Activated naive CD8-positive, alpha-beta T cell (primary cell): ENCODE data around the gene ZNF521.

ENCODE experiments used
- H3K27ac Mint-ChIP-seq: one replicate; pipeline ENCODE4 v1.8.0; 2021; ENCODE audit warnings: mixed read lengths
- H3K27me3 Mint-ChIP-seq: one replicate; pipeline ENCODE4 v1.8.0; 2021; ENCODE audit warnings: mixed read lengths
- H3K36me3 Mint-ChIP-seq: one replicate; pipeline ENCODE4 v1.8.0; 2021; ENCODE audit warnings: mixed read lengths
- H3K4me1 Mint-ChIP-seq: one replicate; pipeline ENCODE4 v1.8.0; 2021; ENCODE audit warnings: low read depth, mixed read lengths
- H3K4me3 Mint-ChIP-seq: one replicate; pipeline ENCODE4 v1.8.0; 2021; ENCODE audit warnings: mild to moderate bottlenecking, mixed read lengths
- H3K9me3 Mint-ChIP-seq: one replicate; pipeline ENCODE4 v1.8.0; 2021; ENCODE audit warnings: low read depth, mixed read lengths

ZNF521 gene

DNA sequence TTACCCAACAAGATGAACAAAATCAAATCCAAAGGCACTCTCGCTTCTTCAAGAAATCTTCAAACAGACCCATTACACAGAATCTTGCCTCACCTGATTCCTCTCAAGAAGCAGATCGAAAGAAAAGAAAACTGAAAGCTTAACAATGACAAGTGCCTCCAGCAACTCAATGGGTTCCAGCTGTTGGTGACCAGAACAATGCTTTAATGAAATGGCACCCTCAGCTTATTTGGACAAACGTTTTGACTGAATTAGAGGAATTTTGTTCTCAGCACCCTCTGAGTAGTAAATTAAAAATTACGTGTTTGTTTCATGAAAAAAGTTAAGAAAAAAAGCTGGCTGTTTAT is 211.0 kb downstream of the ZNF521 start:
- Mint-ChIP-seq H3K27me3 (no peaks in the 10 kb centered on the region), H3K9me3 (no peaks in the 10 kb centered on the region), H3K4me1 (no peaks in the 10 kb centered on the region), H3K36me3 (no peaks in the 10 kb centered on the region), H3K27ac (no peak overlapping the region), H3K4me3 (no peak overlapping the region)

GRCh38 chr18:25140124-25140961 is 211.6 kb downstream of the ZNF521 start:
- Mint-ChIP-seq H3K4me1 (no peaks in the 10 kb centered on the region), H3K36me3 (no peaks in the 10 kb centered on the region), H3K4me3 (no peak overlapping the region), H3K27ac (no peak overlapping the region), H3K27me3 (no peaks in the 10 kb centered on the region), H3K9me3 (no peaks in the 10 kb centered on the region)

DNA sequence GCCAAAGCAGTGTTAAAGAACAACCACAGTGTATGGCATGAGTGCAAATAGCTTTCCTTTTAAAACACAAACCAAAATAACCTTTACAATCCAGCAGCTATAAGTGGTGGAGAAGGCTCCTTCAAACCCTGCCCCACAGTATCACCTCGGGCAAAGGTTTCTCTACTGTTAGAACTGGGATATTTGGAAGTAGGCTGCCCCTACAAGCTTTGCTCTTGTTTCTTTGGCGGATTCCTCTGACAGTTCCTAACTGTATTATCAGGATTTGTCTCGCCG is 214.8 kb downstream of the ZNF521 start:
- H3K27ac Mint-ChIP-seq = no peak overlapping the region
- no peaks in the 10 kb centered on the region for H3K9me3 Mint-ChIP-seq
- H3K36me3 Mint-ChIP-seq = no peaks in the 10 kb centered on the region
- H3K4me1 Mint-ChIP-seq = no peaks in the 10 kb centered on the region
- H3K4me3 Mint-ChIP-seq = no peak overlapping the region
- H3K27me3 Mint-ChIP-seq = no peaks in the 10 kb centered on the region

DNA sequence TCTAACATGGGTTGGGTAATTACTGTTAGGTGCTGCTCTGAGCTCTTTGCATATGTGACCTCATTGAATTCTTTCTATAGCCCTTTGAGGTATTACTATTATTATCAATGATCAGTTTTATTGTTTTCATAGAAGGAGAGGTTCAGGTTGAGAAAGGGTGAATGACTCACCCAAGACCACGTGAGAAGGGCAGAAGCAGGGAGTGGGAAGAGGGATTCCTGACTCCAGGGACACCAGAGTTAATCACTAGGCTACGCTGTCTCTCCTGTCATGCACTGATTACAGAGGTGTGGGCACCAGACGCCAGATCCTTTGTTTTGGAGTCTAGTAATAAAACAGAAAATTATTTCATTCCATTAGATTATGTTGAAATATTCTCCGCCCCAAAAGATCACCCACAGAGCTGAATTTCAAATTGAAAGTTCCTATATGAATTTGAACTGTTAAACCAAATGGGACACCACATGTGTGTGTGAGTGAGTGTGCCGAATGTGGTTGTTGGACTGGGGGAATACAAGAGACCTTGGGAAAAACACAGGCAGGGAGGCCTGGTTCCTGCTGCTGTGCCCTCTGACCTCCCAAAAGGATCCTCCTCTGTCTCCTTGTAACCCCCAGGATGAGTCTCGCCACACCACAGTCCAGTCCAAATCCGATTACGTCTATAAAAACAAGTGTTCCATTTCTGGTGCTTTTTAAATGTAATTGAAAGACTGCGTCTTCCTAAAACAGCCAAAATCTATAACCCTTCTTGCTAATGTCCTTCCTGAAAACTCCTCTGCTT is 215.4 kb downstream of the ZNF521 start:
- Mint-ChIP-seq H3K27ac (no peak overlapping the region), H3K4me1 (no peaks in the 10 kb centered on the region), H3K9me3 (no peaks in the 10 kb centered on the region), H3K27me3 (no peaks in the 10 kb centered on the region), H3K4me3 (no peak overlapping the region), H3K36me3 (no peaks in the 10 kb centered on the region)

DNA sequence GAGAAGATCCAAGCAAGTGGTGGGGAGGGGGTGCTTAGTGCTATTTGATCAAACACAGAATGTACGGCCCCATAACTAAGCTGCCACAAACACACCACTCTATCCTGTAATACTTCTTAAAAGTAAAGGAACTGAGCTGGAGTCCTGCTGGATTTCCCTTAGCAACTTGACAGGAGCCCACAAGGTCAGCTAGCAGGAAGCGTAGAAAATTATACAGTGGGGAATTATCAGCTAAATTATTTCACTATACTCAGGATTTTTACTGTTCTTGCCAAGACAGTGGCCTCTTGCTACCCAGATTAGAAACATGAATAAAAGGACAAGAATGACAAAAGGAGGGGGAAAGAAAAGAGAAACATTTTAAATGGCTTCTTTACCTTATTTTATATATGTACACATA is 217.1 kb downstream of the ZNF521 start:
- Mint-ChIP-seq H3K4me1 (no peaks in the 10 kb centered on the region), H3K27ac (no peak overlapping the region), H3K36me3 (no peaks in the 10 kb centered on the region), H3K27me3 (no peaks in the 10 kb centered on the region), H3K4me3 (no peak overlapping the region), H3K9me3 (no peaks in the 10 kb centered on the region)

GRCh38 chr18:25133879-25134278 is 218.1 kb downstream of the ZNF521 start:
- no peaks in the 10 kb centered on the region for H3K27me3 Mint-ChIP-seq
- H3K9me3 Mint-ChIP-seq = no peaks in the 10 kb centered on the region
- no peaks in the 10 kb centered on the region for H3K36me3 Mint-ChIP-seq
- H3K27ac Mint-ChIP-seq = no peak overlapping the region
- no peaks in the 10 kb centered on the region for H3K4me1 Mint-ChIP-seq
- no peak overlapping the region for H3K4me3 Mint-ChIP-seq

DNA sequence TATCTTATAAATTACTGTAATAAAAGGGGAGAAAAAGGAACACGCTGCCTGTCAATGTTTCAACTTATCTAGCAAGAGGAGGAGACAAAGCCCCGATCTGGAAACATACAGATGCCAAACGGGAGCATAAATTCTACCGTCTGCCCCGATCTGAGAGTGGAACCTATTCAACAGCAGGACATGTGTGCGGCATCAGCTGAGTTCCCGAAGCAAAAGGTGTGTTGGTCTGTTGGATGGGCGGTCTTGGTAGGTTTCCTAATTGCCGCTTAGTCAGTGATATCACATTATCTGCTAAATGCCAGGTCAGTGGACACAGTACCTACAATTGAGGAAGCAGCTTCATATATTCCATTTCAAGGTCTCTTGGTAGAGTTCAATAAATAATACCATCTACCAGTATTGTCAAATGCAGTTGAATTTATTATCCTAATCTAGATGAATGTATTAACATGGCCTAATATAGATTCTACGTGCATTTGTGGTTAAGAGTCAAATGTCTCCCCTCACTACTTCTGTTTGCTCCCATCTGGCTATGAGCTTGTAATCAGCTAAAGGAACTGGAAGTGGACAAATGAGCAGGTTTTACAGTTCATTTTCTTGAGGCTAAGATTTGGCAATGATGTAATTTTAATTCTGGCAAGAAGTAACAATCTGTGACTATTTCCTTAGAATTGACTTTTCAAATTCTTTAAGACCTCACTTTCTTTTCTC is 219.0 kb downstream of the ZNF521 start:
- H3K27ac Mint-ChIP-seq = no peak overlapping the region
- H3K4me1 Mint-ChIP-seq = no peaks in the 10 kb centered on the region
- no peaks in the 10 kb centered on the region for H3K27me3 Mint-ChIP-seq
- no peaks in the 10 kb centered on the region for H3K9me3 Mint-ChIP-seq
- H3K4me3 Mint-ChIP-seq = no peak overlapping the region
- no peaks in the 10 kb centered on the region for H3K36me3 Mint-ChIP-seq

GRCh38 chr18:25126751-25127150 is 225.2 kb downstream of the ZNF521 start:
- no peaks in the 10 kb centered on the region for H3K36me3 Mint-ChIP-seq
- peaks cover 1% of the 10 kb centered on the region for H3K27me3 Mint-ChIP-seq
- no peak overlapping the region for H3K4me3 Mint-ChIP-seq
- H3K9me3 Mint-ChIP-seq = no peaks in the 10 kb centered on the region
- H3K4me1 Mint-ChIP-seq = no peaks in the 10 kb centered on the region
- no peak overlapping the region for H3K27ac Mint-ChIP-seq

DNA sequence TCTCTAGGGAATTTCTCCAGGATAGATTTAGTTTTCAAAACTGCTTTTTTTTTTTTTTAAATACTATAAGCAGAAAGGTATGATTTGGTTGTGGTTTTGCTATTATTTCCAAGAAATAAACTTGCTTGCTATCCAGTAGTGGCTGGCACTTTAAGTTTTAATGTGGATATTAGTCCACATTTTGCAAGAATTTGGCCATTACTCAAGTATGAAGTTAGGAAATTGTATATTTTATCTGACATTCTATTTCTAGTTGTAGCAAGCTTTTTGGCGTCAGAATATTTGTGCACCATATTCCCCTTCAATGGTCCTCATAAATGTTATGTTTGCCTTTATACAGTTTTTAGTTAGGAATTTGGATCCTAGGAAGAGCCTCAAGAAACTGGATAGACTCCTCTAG is 226.3 kb downstream of the ZNF521 start:
- H3K27me3 Mint-ChIP-seq = peaks cover 1% of the 10 kb centered on the region
- no peaks in the 10 kb centered on the region for H3K4me1 Mint-ChIP-seq
- H3K36me3 Mint-ChIP-seq = no peaks in the 10 kb centered on the region
- no peak overlapping the region for H3K4me3 Mint-ChIP-seq
- H3K9me3 Mint-ChIP-seq = no peaks in the 10 kb centered on the region
- no peak overlapping the region for H3K27ac Mint-ChIP-seq

DNA sequence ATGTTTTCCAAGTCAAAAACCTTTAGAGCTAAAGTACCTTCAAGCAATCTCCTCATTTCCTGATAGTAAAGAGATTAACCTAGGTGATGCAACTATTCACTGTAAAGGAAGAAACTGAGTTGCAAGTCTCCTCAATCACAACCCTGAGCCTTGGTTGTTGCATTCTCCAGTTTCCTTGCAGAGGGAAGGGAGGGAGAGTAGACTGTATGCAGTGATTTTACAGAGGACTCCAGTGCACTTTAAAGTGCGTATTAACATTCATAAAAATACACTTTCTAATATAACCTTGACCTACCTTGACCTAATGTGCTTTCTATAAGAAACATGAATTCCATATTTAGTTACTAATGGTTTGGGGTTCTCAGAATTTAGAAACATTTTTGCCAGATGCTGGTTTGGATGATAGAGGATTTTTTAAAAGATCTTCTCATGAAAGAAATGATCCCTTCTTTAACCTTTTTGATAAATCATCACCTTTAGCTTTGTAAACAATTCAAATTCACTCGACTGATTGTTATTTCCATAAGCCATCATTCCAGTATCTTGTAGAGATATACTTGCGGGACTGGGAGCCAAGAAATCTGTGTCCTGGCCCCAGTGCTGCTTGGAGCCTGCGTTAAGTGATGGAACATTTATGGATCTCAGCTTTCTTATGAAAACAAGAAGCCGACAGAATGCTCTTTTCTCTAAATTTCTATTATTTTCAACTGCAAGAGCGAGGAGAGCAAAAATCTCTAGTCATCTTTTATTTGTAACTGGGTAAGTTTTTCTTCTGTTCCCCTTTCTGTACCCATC is 228.3 kb downstream of the ZNF521 start:
- no peaks in the 10 kb centered on the region for H3K36me3 Mint-ChIP-seq
- no peak overlapping the region for H3K27ac Mint-ChIP-seq
- H3K4me1 Mint-ChIP-seq = no peaks in the 10 kb centered on the region
- H3K9me3 Mint-ChIP-seq = no peaks in the 10 kb centered on the region
- H3K27me3 Mint-ChIP-seq = peaks cover 1% of the 10 kb centered on the region
- no peak overlapping the region for H3K4me3 Mint-ChIP-seq

DNA sequence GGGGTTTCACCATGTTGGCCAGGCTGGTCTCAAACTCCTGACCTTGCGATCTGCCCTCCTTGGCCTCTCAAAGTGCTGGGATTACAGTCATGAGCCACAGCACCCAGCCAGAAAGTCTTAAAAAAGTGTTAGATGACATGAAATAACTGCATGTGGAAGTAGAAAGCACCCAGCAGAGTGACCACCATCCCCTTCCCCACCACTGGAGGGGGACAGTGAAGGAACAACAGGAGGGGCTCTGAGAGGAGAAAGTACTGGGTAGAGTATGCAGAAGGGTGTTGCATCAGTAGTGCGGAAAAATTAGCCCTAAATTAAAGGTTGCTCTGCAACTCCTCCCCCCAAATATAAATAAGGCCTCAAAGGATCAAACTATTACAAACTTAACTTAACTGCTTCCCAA is 230.5 kb downstream of the ZNF521 start:
- Mint-ChIP-seq H3K36me3 (no peaks in the 10 kb centered on the region), H3K4me3 (no peak overlapping the region), H3K27me3 (no peaks in the 10 kb centered on the region), H3K9me3 (peaks cover 7% of the 10 kb centered on the region), H3K27ac (no peak overlapping the region), H3K4me1 (no peaks in the 10 kb centered on the region)

GRCh38 chr18:25113566-25113965 is 238.4 kb downstream of the ZNF521 start:
- no peak overlapping the region for H3K27ac Mint-ChIP-seq
- H3K9me3 Mint-ChIP-seq = peaks cover 11% of the 10 kb centered on the region
- peaks cover 2% of the 10 kb centered on the region for H3K36me3 Mint-ChIP-seq
- H3K27me3 Mint-ChIP-seq = peaks cover 4% of the 10 kb centered on the region
- no peaks in the 10 kb centered on the region for H3K4me1 Mint-ChIP-seq
- H3K4me3 Mint-ChIP-seq = no peak overlapping the region

- Mint-ChIP-seq H3K36me3 (peaks cover 2% of the 10 kb centered on the region), H3K4me3 (no peak overlapping the region), H3K9me3 (peaks cover 10% of the 10 kb centered on the region), H3K4me1 (no peaks in the 10 kb centered on the region), H3K27ac (no peak overlapping the region), H3K27me3 (peaks cover 4% of the 10 kb centered on the region)
Measured at GRCh38 chr18:25112821-25113434, 239.0 kb downstream of the ZNF521 start.

GRCh38 chr18:25111377-25112288 is 240.3 kb downstream of the ZNF521 start:
- H3K27ac Mint-ChIP-seq = no peak overlapping the region
- H3K4me1 Mint-ChIP-seq = no peaks in the 10 kb centered on the region
- no peak overlapping the region for H3K4me3 Mint-ChIP-seq
- peaks cover 4% of the 10 kb centered on the region for H3K9me3 Mint-ChIP-seq
- H3K27me3 Mint-ChIP-seq = peaks cover 4% of the 10 kb centered on the region
- H3K36me3 Mint-ChIP-seq = peaks cover 2% of the 10 kb centered on the region
